ENCODE measurements around the gene LPIN1. TPM values are rescaled to one million over a fixed set of nuclear protein-coding genes. Genes with fewer than 3 reads are reported as not detected.

The LPIN1 gene
- total RNA-seq, 2 donors from 2014 or later: 15.0 to 47.5 TPM

GRCh38 chr2:11829947-11830707 lies 83.7 kb downstream of the LPIN1 start:
- WGBS, 2 donors: 14 to 29% methylated on average over 6 to 17 of the region's 17 CpGs
- intact Hi-C loops (cut with DNase I): no loop called here
- TF ChIP-seq CTCF (IDR thresholded peaks at IDR 0.05) (peak in 3 of 7 experiments; percentile 19 to 40 (median 31)), POLR2A (IDR thresholded peaks at IDR 0.05) (no peak)
- DNase-seq: peak; percentile 40 to 70 (median 66)
- no peak overlapping the region for H3K4me3 ChIP-seq
- H3K9me3 ChIP-seq: no peaks in the 10 kb centered on the region
- H3K27ac ChIP-seq: peak overlapping the region; percentile 68 to 75 (median 70)
- H3K4me1 ChIP-seq: peaks cover 20% of the 10 kb centered on the region
- H3K27me3 ChIP-seq: no peaks in the 10 kb centered on the region
- peak; percentile 76 for ATAC-seq
- no peaks in the 10 kb centered on the region for H3K36me3 ChIP-seq (replicated peaks in 1 of 2; ENCODE audit: insufficient read depth in 1 of 2, low read depth in 2 of 2)

- H3K4me1 ChIP-seq: peaks cover 20% of the 10 kb centered on the region
- H3K9me3 ChIP-seq: no peaks in the 10 kb centered on the region
- no peaks in the 10 kb centered on the region for H3K27me3 ChIP-seq
- 65% methylated on average over 7 of the region's 7 CpGs for WGBS, 2 donors
- DNase-seq (no peak), ATAC-seq (no peak)
- TF ChIP-seq POLR2A (IDR thresholded peaks at IDR 0.05) (no peak), CTCF (IDR thresholded peaks at IDR 0.05) (no peak)
- H3K36me3 ChIP-seq (replicated peaks in 1 of 2; ENCODE audit: insufficient read depth in 1 of 2, low read depth in 2 of 2): no peaks in the 10 kb centered on the region
- H3K4me3 ChIP-seq: no peak overlapping the region
- intact Hi-C loops (cut with DNase I): no loop called here
- H3K27ac ChIP-seq: peak overlapping the region; percentile 68 to 75 (median 70)
Measured at GRCh38 chr2:11830708-11831301, 84.4 kb downstream of the LPIN1 start.

- Histone ChIP-seq H3K27me3 (no peaks in the 10 kb centered on the region), H3K9me3 (no peaks in the 10 kb centered on the region), H3K4me1 (peaks cover 20% of the 10 kb centered on the region), H3K4me3 (no peak overlapping the region), H3K36me3 (replicated peaks in 1 of 2; ENCODE audit: insufficient read depth in 1 of 2, low read depth in 2 of 2) (no peaks in the 10 kb centered on the region), H3K27ac (no peak overlapping the region)
- TF ChIP-seq CTCF (IDR thresholded peaks at IDR 0.05) (no peak), POLR2A (IDR thresholded peaks at IDR 0.05) (no peak)
- 92 to 95% methylated on average over 5 of the region's 5 CpGs for WGBS, 2 donors
- intact Hi-C loops (cut with DNase I): no loop called here
- ATAC-seq (no peak), DNase-seq (no peak)
Measured at GRCh38 chr2:11831415-11831814, 85.0 kb downstream of the LPIN1 start.

- Histone ChIP-seq H3K4me3 (no peak overlapping the region), H3K27me3 (no peaks in the 10 kb centered on the region), H3K27ac (no peak overlapping the region), H3K36me3 (replicated peaks in 1 of 2; ENCODE audit: insufficient read depth in 1 of 2, low read depth in 2 of 2) (no peaks in the 10 kb centered on the region), H3K4me1 (peaks cover 20% of the 10 kb centered on the region), H3K9me3 (no peaks in the 10 kb centered on the region)
- TF ChIP-seq POLR2A (IDR thresholded peaks at IDR 0.05) (no peak), CTCF (IDR thresholded peaks at IDR 0.05) (no peak)
- DNase-seq (no peak), ATAC-seq (no peak)
- intact Hi-C loops (cut with DNase I): no loop called here
- 71% methylated on average over 5 of the region's 5 CpGs for WGBS, 2 donors
Measured at GRCh38 chr2:11832531-11832930, 86.1 kb downstream of the LPIN1 start.
